GM20431 (cell line): Measurements from ENCODE around the gene SPO11.

Source experiments
- in situ Hi-C: fragments of 300-500 bp; cut with MseI, MboI; formaldehyde crosslinking; loops from one replicate; pipeline ENCODE4 v1.15.0; 2020; ENCODE audit warnings: low sequenced_read_pairs; ENCODE audit not compliant: unreplicated experiment

Gene SPO11

GRCh38 chr20:57372581-57373350 lies 43.2 kb downstream of the SPO11 start:
- in situ Hi-C loops = no loop called here

DNA sequence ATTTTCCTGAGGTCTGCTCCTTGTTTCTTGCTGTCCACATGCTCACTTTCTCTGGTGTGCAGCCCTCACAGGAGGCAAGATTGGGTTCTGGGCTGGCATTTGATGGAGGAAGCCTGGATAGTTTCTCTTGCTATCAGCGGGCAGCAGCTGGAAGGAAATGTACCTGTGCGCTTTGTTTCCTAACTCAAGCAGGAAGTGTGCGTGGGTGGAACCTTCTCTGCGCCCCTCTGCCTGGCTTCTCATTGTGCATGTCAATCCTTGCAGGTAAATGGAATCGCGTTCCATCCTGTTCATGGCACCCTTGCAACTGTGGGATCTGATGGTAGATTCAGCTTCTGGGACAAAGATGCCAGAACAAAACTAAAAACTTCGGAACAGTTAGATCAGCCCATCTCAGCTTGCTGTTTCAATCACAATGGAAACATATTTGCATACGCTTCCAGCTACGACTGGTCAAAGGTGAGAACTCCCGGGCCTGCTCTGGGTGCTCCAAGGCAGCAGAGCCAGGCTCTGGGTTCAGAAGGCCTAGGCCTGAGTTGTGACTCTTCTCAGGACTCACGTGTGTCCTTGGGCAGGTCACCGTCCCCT lies 44.8 kb downstream of the SPO11 start:
- in situ Hi-C loops = no loop called here

GRCh38 chr20:57374931-57375651 lies 45.5 kb downstream of the SPO11 start:
- in situ Hi-C loops = loop anchor here (25.0 kb wide), 1 partner anchor 837 kb away; no protein-coding TSS in a partner anchor

DNA sequence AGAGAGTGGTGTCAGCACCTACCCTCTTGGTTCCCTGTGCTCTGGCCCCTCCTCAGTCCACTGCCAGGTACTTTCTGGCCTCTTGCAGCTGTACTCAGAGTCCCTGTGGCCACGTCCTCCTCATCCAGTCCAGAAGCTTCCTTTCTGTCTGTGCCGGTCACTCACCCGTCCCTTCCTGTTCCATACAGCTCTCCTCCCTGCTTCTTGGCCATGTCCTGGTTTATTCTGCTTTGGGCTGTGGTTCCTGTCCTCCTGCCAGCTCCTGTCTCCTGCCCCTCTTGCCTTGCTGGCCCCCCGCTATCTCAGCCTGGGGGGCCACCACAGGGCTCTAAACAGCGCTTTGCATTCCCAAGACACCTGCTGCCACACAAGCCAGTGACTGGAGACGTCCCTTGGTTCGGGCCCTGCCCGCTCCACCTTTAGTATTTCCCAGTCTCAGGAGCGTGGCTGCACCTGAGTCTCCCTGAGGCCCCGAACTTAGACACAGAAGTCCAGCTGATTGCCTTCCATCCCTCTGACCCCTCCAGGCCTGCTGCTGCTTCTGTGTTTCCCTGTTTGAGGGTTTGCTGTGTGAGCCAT lies 46.1 kb downstream of the SPO11 start:
- in situ Hi-C loops = loop anchor here (25.0 kb wide), 1 partner anchor 837 kb away; no protein-coding TSS in a partner anchor

DNA sequence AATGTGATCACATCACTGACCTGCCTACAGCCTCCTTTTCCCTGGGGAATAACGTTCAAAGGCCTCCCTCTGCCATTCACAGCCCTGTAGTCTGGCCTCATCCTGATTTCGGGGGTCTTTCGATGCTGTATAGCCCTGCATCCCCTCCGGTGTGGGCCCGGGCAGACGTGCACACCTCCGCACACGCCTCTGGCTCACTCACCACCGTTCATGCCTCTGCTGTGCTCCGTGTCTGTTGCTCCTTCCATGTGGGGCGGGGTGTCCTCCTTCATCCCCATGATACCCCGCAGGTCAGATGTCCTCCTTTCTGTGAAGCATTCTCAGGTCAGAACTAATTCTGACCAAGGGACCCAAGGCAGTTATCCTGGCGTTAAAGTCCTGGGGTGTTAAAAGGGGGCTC lies 47.7 kb downstream of the SPO11 start:
- in situ Hi-C loops = loop anchor here (25.0 kb wide), 1 partner anchor 835 kb away; no protein-coding TSS in a partner anchor

GRCh38 chr20:57378107-57378506 lies 48.5 kb downstream of the SPO11 start:
- in situ Hi-C loops = loop anchor here (25.0 kb wide), 1 partner anchor 834 kb away; no protein-coding TSS in a partner anchor

- in situ Hi-C loops = loop anchor here (25.0 kb wide), 1 partner anchor 834 kb away; no protein-coding TSS in a partner anchor
Measured at GRCh38 chr20:57378646-57379262, 49.2 kb downstream of the SPO11 start.

- in situ Hi-C loops = loop anchor here (25.0 kb wide), 1 partner anchor 833 kb away; no protein-coding TSS in a partner anchor
Measured at GRCh38 chr20:57379263-57379647, 49.7 kb downstream of the SPO11 start.

DNA sequence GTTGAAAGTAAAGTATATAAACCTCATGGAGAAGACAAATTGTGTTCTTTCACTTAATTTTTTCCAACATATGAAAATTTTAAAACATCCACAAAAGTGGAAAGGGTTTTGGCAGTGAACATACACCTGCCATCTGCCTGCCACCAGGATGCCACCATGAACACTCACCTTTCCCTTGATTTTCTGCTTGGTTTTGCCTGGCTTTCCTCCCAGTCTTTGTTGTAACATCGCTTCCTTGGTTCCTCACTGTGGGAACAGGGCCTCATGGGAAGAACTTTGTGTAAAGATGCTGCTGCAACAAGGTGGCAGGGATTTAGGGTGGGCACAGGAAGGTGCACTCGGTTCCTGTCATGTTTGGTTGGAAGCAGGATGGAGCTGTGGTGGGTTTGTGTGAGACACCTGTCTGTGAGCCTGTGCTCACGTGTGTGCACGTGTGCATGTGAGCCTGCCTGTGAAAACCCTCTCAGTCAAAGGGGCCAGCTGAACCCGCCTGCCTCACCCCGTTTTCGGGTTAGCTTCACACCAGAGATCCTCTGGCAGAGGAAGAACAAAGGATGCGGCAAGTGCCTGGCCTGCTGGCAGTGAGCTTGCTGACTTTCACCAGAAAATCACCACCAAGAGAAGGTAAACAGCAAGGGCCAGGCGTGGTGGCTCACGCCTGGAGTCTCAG lies 50.6 kb downstream of the SPO11 start:
- in situ Hi-C loops = loop anchor here (10.0 to 25.0 kb wide), 2 partner anchors 115 to 832 kb away; no protein-coding TSS in a partner anchor

DNA sequence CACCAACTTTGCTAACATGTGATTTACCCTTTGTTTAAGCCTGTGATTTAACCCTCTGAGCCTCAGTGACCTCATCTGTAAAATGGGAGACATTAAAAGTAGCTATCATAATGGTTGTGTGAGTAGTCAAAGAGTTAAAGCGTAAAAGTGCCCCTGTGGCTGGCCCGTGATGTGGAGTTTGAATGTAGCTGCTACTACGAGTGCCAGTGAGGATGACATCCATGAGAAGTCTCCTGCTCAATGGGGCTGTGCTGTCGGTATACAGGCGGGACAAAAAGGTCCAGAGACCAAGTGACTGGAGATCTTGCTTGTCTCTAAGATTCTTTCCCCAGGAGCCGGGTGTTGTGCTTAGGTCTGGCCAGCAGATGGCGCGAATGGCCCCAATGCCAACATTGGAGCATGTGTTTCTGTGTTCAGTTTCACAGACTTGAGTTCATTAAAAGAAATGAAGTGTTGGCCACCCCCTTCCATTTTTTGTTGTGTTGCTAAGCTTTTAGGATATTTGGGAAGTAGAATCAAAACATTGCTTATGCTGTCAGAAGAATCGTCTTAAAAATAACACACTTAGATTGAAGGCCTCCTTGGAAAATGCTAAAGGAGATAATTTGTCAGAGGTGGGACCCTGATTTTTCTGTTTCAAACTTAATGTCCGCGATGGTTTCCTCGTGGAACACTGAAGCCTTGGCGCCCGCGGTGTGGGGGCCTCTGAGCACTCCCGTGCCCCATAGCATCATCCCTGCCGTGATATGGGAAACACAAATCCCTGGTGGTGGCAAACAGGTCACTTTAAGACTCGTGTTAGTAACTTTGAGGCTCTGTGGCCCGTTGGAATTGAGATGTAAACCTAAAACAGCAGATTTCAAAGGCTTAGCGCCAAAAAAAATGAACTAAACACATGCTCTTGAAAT lies 52.2 kb downstream of the SPO11 start:
- in situ Hi-C loops = loop anchor here (10.0 to 25.0 kb wide), 2 partner anchors 113 to 830 kb away; no protein-coding TSS in a partner anchor

- in situ Hi-C loops = loop anchor here (10.0 to 25.0 kb wide), 2 partner anchors 112 to 830 kb away; no protein-coding TSS in a partner anchor
Measured at GRCh38 chr20:57382516-57382915, 52.9 kb downstream of the SPO11 start.

GRCh38 chr20:57383447-57384347 lies 54.1 kb downstream of the SPO11 start:
- in situ Hi-C loops = loop anchor here (10.0 to 25.0 kb wide), 2 partner anchors 111 to 829 kb away; no protein-coding TSS in a partner anchor

DNA sequence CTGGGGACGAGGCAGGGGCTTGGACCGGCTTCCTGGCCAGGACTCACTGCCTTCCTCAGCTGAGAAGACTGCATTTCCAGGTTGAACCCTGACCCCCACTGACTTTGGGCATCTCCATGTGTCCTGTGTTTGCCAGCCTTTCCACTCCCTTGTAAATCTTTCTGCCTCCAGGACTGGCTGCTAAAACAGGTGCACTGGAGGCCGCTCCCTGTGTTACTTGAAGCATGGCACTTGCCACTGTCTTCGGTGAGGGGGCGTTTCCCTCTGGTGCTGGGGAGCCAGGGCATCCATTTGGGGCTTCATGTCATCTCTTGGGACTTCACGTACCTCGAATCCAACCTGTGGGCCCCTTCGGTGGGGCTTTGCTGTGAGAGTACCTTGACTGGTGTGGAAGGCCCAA lies 54.9 kb downstream of the SPO11 start:
- in situ Hi-C loops = loop anchor here (10.0 to 25.0 kb wide), 2 partner anchors 110 to 828 kb away; no protein-coding TSS in a partner anchor

GRCh38 chr20:57384953-57385761 lies 55.6 kb downstream of the SPO11 start:
- in situ Hi-C loops = loop anchor here (10.0 to 25.0 kb wide), 2 partner anchors 110 to 827 kb away; no protein-coding TSS in a partner anchor

GRCh38 chr20:57385940-57386339 lies 56.3 kb downstream of the SPO11 start:
- in situ Hi-C loops = loop anchor here (10.0 to 25.0 kb wide), 2 partner anchors 109 to 826 kb away; no protein-coding TSS in a partner anchor

DNA sequence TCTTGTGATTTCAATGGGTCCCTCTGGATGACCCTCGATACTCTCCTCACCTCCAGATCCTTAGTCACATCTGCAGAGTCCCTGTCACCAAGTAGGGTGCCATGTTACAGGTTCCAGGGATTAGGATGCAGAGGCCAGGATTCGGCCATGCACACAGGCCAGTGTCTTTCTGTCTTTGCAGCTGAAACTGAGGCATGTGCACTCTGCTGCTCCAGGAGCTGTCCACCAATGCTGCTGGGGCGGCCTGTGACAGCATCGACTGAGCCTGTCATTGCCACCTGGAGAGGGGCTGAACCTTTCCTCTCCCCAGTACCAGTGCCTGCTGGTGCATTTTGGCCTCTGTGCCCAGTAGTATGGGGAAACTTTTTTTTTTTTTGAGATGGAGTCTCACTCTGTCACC lies 57.2 kb downstream of the SPO11 start:
- in situ Hi-C loops = loop anchor here (10.0 to 25.0 kb wide), 2 partner anchors 108 to 826 kb away; no protein-coding TSS in a partner anchor
